SIG-M5 treated with dmso at 0.1 percent for 504 hours (cell line): ENCODE data around the gene BMPR1A.

Experiments
- DNase-seq: peaks from one replicate; lab custom pipeline; 2025; ENCODE audit not compliant: unreplicated experiment; lab: John Stamatoyannopoulos, UW

BMPR1A gene

GRCh38 chr10:86759073-86759672 lies 2.8 kb downstream of the BMPR1A start:
- DNase-seq = peak; percentile 34

- no peak for DNase-seq
These were observed 7.0 kb downstream of the BMPR1A start for GRCh38 chr10:86763404-86763803.

- no peak for DNase-seq
These were observed 9.1 kb downstream of the BMPR1A start for GRCh38 chr10:86765548-86765947.

GRCh38 chr10:86768412-86769062 lies 12.1 kb downstream of the BMPR1A start:
- no peak for DNase-seq

- no peak for DNase-seq
These were observed 13.6 kb downstream of the BMPR1A start for GRCh38 chr10:86769991-86770390.

- no peak for DNase-seq
These were observed 14.1 kb downstream of the BMPR1A start for GRCh38 chr10:86770412-86770960.

GRCh38 chr10:86773498-86773897 lies 17.1 kb downstream of the BMPR1A start:
- no peak for DNase-seq

GRCh38 chr10:86775056-86775869 lies 18.8 kb downstream of the BMPR1A start:
- DNase-seq = no peak

GRCh38 chr10:86775870-86776180 lies 19.4 kb downstream of the BMPR1A start:
- no peak for DNase-seq

GRCh38 chr10:86779220-86780017 lies 23.0 kb downstream of the BMPR1A start:
- DNase-seq = no peak

- DNase-seq = no peak
These were observed 26.4 kb downstream of the BMPR1A start for GRCh38 chr10:86782701-86783418.

- DNase-seq = no peak
These were observed 28.6 kb downstream of the BMPR1A start for GRCh38 chr10:86785037-86785436.

- no peak for DNase-seq
These were observed 29.5 kb downstream of the BMPR1A start for GRCh38 chr10:86785968-86786367.

- no peak for DNase-seq
These were observed 29.9 kb downstream of the BMPR1A start for GRCh38 chr10:86786368-86786767.

- DNase-seq = no peak
These were observed 34.0 kb downstream of the BMPR1A start for GRCh38 chr10:86790394-86790793.

- DNase-seq = no peak
These were observed 36.2 kb downstream of the BMPR1A start for GRCh38 chr10:86792461-86793167.

- DNase-seq = no peak
These were observed 37.3 kb downstream of the BMPR1A start for GRCh38 chr10:86793696-86794095.

GRCh38 chr10:86795353-86795752 lies 38.9 kb downstream of the BMPR1A start:
- DNase-seq = no peak

GRCh38 chr10:86798025-86798424 lies 41.6 kb downstream of the BMPR1A start:
- DNase-seq = no peak

- DNase-seq = no peak
These were observed 42.2 kb downstream of the BMPR1A start for GRCh38 chr10:86798611-86799010.
